Natural killer cell (primary cell): ENCODE data around the gene TTC8. TPM values are rescaled to one million over a fixed set of nuclear protein-coding genes. Genes with fewer than 3 reads are reported as not detected.

Experiments
- ATAC-seq, 3 donors: fragments of 150-1000 bp in 2 of 3; fragments of 200-7000 bp in 1 of 3; cut with Tn5 transposase; 1 replicate in 1 of 3; 2 replicates in 2 of 3; pipeline ENCODE4 v1.10.0; 2021; ENCODE audit warnings: mild to moderate bottlenecking in 2 of 3, moderate library complexity in 2 of 3
- DNase-seq, 2 donors: peaks; one replicate each; pipeline versions ENCODE4 v3.0.0 to v3.0.0-alpha.2; 2013 to 2021; ENCODE audit warnings: mixed read lengths in 1 of 2
- H3K27ac ChIP-seq: one replicate; pipeline ENCODE4 v1.5.1; 2013; ENCODE audit warnings: mild to moderate bottlenecking, low read length
- H3K27me3 ChIP-seq: one replicate; pipeline ENCODE4 v1.6.1; 2013; ENCODE audit warnings: low read length; ENCODE audit not compliant: control insufficient read depth, insufficient read depth
- H3K36me3 ChIP-seq: one replicate; pipeline ENCODE4 v1.6.1; 2013; ENCODE audit warnings: low read length; ENCODE audit not compliant: control insufficient read depth, insufficient read depth
- H3K4me1 ChIP-seq: one replicate; pipeline ENCODE4 v1.6.1; 2013; ENCODE audit warnings: low read length; ENCODE audit not compliant: control insufficient read depth, insufficient read depth
- H3K4me3 ChIP-seq: one replicate; pipeline ENCODE4 v1.5.1; 2013; ENCODE audit warnings: low read length
- H3K9me3 ChIP-seq: one replicate; pipeline ENCODE4 v1.6.1; 2013; ENCODE audit warnings: low read length; ENCODE audit not compliant: control insufficient read depth, insufficient read depth
- H3K27ac Mint-ChIP-seq, 2 donors: one replicate each; pipeline ENCODE4 v1.8.0; 2022; ENCODE audit warnings: mild to moderate bottlenecking in 2 of 2, mixed read lengths in 2 of 2, moderate library complexity in 1 of 2
- H3K27me3 Mint-ChIP-seq, 2 donors: one replicate each; pipeline ENCODE4 v1.8.0; 2022; ENCODE audit warnings: low read depth in 2 of 2, mixed read lengths in 2 of 2
- H3K36me3 Mint-ChIP-seq: one replicate; pipeline ENCODE4 v1.8.0; 2022; ENCODE audit warnings: mixed read lengths
- H3K4me1 Mint-ChIP-seq, 2 donors: one replicate each; pipeline ENCODE4 v1.8.0; 2022; ENCODE audit warnings: mixed read lengths in 2 of 2
- H3K4me3 Mint-ChIP-seq: one replicate; pipeline ENCODE4 v1.8.0; 2022; ENCODE audit warnings: mild to moderate bottlenecking, moderate library complexity, mixed read lengths
- H3K9me3 Mint-ChIP-seq, 2 donors: one replicate each; pipeline ENCODE4 v1.8.0; 2022; ENCODE audit warnings: mixed read lengths in 2 of 2
- WGBS: methylation state at CpG from one replicate; pipeline ENCODE4 v1.1.7; 2013; ENCODE audit warnings: missing lambda C conversion rate; ENCODE audit not compliant: insufficient coverage; 5-methylcytosine and 5-hydroxymethylcytosine counted together
- intact Hi-C: fragments of 100-400 bp; cut with micrococcal nuclease; formaldehyde crosslinking; loops from one replicate; pipeline ENCODE4 v1.14.2; 2022
- total RNA-seq, 4 donors: library from RNA; stranded (reverse); fragments of 120-200 nt in 1 of 4; gene quantifications; one replicate each; pipeline versions ENCODE4 v1.2.3 to v1.2.4, GENCODE V29; 2013 to 2022
- TF ChIP-seq, protein P1 (sequence below): fragments of 200-600 bp; IDR thresholded peaks from one replicate; pipeline ENCODE4 v1.8.0; 2022; ENCODE audit warnings: antibody characterized with exemption

TTC8 gene
- total RNA-seq, 3 donors from 2014 or later (not counting 1 experiment from before 2014, with no cell fraction given), result 1.3 to 2.4 (median 1.9) TPM

- intact Hi-C loops, result no loop called here
- no peak overlapping the region for H3K4me3 ChIP-seq
- no peaks in the 10 kb centered on the region for H3K9me3 Mint-ChIP-seq
- H3K9me3 ChIP-seq, result no peaks in the 10 kb centered on the region
- peaks cover 5% of the 10 kb centered on the region for H3K36me3 Mint-ChIP-seq
- peaks cover 12 to 18% of the 10 kb centered on the region in 2 donors for H3K27me3 Mint-ChIP-seq
- 88% methylated on average over 3 of the region's 4 CpGs for WGBS
- ATAC-seq (no peak), DNase-seq (no peak)
- H3K27me3 ChIP-seq, result no peaks in the 10 kb centered on the region
- H3K27ac Mint-ChIP-seq, result no peak overlapping the region
- H3K4me1 Mint-ChIP-seq, result no peaks in the 10 kb centered on the region
- no peak overlapping the region for H3K27ac ChIP-seq
- no peaks in the 10 kb centered on the region for H3K36me3 ChIP-seq
- TF ChIP-seq, protein P1, sequence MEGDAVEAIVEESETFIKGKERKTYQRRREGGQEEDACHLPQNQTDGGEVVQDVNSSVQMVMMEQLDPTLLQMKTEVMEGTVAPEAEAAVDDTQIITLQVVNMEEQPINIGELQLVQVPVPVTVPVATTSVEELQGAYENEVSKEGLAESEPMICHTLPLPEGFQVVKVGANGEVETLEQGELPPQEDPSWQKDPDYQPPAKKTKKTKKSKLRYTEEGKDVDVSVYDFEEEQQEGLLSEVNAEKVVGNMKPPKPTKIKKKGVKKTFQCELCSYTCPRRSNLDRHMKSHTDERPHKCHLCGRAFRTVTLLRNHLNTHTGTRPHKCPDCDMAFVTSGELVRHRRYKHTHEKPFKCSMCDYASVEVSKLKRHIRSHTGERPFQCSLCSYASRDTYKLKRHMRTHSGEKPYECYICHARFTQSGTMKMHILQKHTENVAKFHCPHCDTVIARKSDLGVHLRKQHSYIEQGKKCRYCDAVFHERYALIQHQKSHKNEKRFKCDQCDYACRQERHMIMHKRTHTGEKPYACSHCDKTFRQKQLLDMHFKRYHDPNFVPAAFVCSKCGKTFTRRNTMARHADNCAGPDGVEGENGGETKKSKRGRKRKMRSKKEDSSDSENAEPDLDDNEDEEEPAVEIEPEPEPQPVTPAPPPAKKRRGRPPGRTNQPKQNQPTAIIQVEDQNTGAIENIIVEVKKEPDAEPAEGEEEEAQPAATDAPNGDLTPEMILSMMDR, result no peak
- no peaks in the 10 kb centered on the region for H3K4me1 ChIP-seq
- no peak overlapping the region for H3K4me3 Mint-ChIP-seq
These were observed 76.7 kb downstream of the TTC8 start for GRCh38 chr14:88901189-88901588.

DNA sequence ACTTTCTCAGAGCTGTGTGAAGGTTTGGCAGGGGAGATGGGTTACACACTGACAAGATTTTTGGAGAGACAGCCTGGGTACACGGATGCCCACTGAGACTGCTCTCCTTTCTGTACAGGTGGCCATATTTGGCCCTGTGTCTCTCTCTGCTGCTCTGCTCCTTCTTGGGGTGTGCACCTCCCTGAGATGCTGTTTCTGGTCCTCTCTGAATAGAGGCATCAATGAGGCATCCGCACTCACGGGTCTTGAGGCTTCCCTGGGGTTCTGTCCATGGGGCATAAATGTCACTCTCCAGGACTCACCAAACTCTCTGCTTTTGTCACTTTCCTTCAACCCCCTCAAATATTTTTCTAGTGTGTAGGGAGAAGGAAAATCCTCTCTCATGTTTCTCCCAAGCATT, 77.5 kb downstream of the TTC8 start:
- H3K36me3 Mint-ChIP-seq, result peaks cover 11% of the 10 kb centered on the region
- no peak overlapping the region for H3K27ac Mint-ChIP-seq
- H3K9me3 Mint-ChIP-seq, result no peaks in the 10 kb centered on the region
- TF ChIP-seq, protein P1, result no peak
- no peaks in the 10 kb centered on the region for H3K36me3 ChIP-seq
- no peak overlapping the region for H3K4me3 Mint-ChIP-seq
- no peak overlapping the region for H3K27ac ChIP-seq
- intact Hi-C loops, result no loop called here
- no peaks in the 10 kb centered on the region for H3K27me3 ChIP-seq
- peaks cover 12 to 23% of the 10 kb centered on the region in 2 donors for H3K27me3 Mint-ChIP-seq
- 82% methylated on average over 3 of the region's 3 CpGs for WGBS
- no peaks in the 10 kb centered on the region for H3K9me3 ChIP-seq
- H3K4me3 ChIP-seq, result no peak overlapping the region
- ATAC-seq (no peak), DNase-seq (no peak)
- no peaks in the 10 kb centered on the region for H3K4me1 Mint-ChIP-seq
- no peaks in the 10 kb centered on the region for H3K4me1 ChIP-seq

GRCh38 chr14:88902850-88903249, 78.4 kb downstream of the TTC8 start:
- intact Hi-C loops, result no loop called here
- H3K27ac ChIP-seq, result no peak overlapping the region
- no peak overlapping the region for H3K4me3 ChIP-seq
- H3K9me3 ChIP-seq, result no peaks in the 10 kb centered on the region
- H3K27ac Mint-ChIP-seq, result no peak overlapping the region
- H3K4me1 ChIP-seq, result no peaks in the 10 kb centered on the region
- H3K27me3 Mint-ChIP-seq, result peaks cover 12 to 23% of the 10 kb centered on the region in 2 donors
- DNase-seq (no peak), ATAC-seq (no peak)
- H3K9me3 Mint-ChIP-seq, result no peaks in the 10 kb centered on the region
- H3K27me3 ChIP-seq, result no peaks in the 10 kb centered on the region
- H3K36me3 ChIP-seq, result no peaks in the 10 kb centered on the region
- 86% methylated on average over 1 of the region's 1 CpG for WGBS
- H3K36me3 Mint-ChIP-seq, result peaks cover 12% of the 10 kb centered on the region
- H3K4me1 Mint-ChIP-seq, result no peaks in the 10 kb centered on the region
- no peak overlapping the region for H3K4me3 Mint-ChIP-seq
- TF ChIP-seq, protein P1, result no peak

- Histone ChIP-seq H3K27ac (no peak overlapping the region), H3K36me3 (no peaks in the 10 kb centered on the region), H3K27me3 (no peaks in the 10 kb centered on the region), H3K9me3 (no peaks in the 10 kb centered on the region), H3K4me3 (no peak overlapping the region), H3K4me1 (no peaks in the 10 kb centered on the region)
- DNase-seq, result no peak
- peaks cover 18% of the 10 kb centered on the region for H3K36me3 Mint-ChIP-seq
- no peak overlapping the region for H3K27ac Mint-ChIP-seq
- H3K9me3 Mint-ChIP-seq, result no peaks in the 10 kb centered on the region
- TF ChIP-seq, protein P1, result no peak
- peaks cover 12 to 31% of the 10 kb centered on the region in 2 donors for H3K27me3 Mint-ChIP-seq
- intact Hi-C loops, result no loop called here
- ATAC-seq, result no peak
- no peak overlapping the region for H3K4me3 Mint-ChIP-seq
- 87% methylated on average over 3 of the region's 3 CpGs for WGBS
- H3K4me1 Mint-ChIP-seq, result no peaks in the 10 kb centered on the region
These were observed 79.8 kb downstream of the TTC8 start for GRCh38 chr14:88904206-88904647.
